CD14-positive monocyte (primary cell): ENCODE data around the gene SLC6A20. TPM values are rescaled to one million over a fixed set of nuclear protein-coding genes. Genes with fewer than 3 reads are reported as not detected.

Source experiments
- DNase-seq, 3 donors: peaks; one replicate each; pipeline ENCODE4 v3.0.0-alpha.2; 2011 to 2022
- H2AFZ ChIP-seq: 2 replicates; pipeline ENCODE4 v1.6.0; 2012; ENCODE audit warnings: mild to moderate bottlenecking, low read depth, low read length, inconsistent platforms; ENCODE audit not compliant: insufficient read depth, poor library complexity, severe bottlenecking
- H3K27ac ChIP-seq, 2 donors: 1 replicate in 1 of 2; 2 replicates in 1 of 2; pipeline ENCODE4 v1.5.1; 2012 to 2013; ENCODE audit warnings: low read length in 2 of 2, control low read depth in 1 of 2, inconsistent platforms in 1 of 2, low read depth in 1 of 2, mild to moderate bottlenecking in 1 of 2
- H3K27me3 ChIP-seq, 2 donors: one replicate each; pipeline versions ENCODE4 v1.6.0 to v1.6.1; 2011 to 2013; ENCODE audit warnings: low read length in 2 of 2; ENCODE audit not compliant: control insufficient read depth in 2 of 2, insufficient read depth in 2 of 2
- H3K36me3 ChIP-seq, 2 donors: replicated peaks in 1 of 2; 1 replicate in 1 of 2; 2 replicates in 1 of 2; pipeline versions ENCODE4 v1.5.1 to v1.6.1; 2012 to 2013; ENCODE audit warnings: low read length in 2 of 2, control low read depth in 1 of 2, inconsistent platforms in 1 of 2, mild to moderate bottlenecking in 1 of 2; ENCODE audit not compliant: insufficient read depth in 2 of 2, control insufficient read depth in 1 of 2
- H3K4me1 ChIP-seq, 2 donors: 1 replicate in 1 of 2; 2 replicates in 1 of 2; pipeline versions ENCODE4 v1.5.1 to v1.6.1; 2012 to 2013; ENCODE audit warnings: low read length in 2 of 2, control low read depth in 1 of 2, inconsistent platforms in 1 of 2, mild to moderate bottlenecking in 1 of 2, moderate library complexity in 1 of 2; ENCODE audit not compliant: insufficient read depth in 2 of 2, control insufficient read depth in 1 of 2
- H3K4me2 ChIP-seq: replicated peaks from 2 replicates; pipeline ENCODE3; 2012; ENCODE audit warnings: low read length, moderate library complexity, mild to moderate bottlenecking; ENCODE audit not compliant: poor library complexity, severe bottlenecking; ENCODE audit errors: extremely low read depth
- H3K4me3 ChIP-seq, 3 experiments: fragments of 200-600 bp in 1 of 3; sonication (generic) in 1 of 3; replicated peaks in 1 of 3; 1 replicate in 2 of 3; 2 replicates in 1 of 3; pipeline ENCODE4 v1.5.1; 2011 to 2013; ENCODE audit warnings: low read length in 3 of 3, mild to moderate bottlenecking in 3 of 3, control low read depth in 2 of 3, low read depth in 2 of 3, inconsistent platforms in 1 of 3, moderate library complexity in 1 of 3
- H3K79me2 ChIP-seq: 2 replicates; pipeline ENCODE4 v1.6.0; 2012; ENCODE audit warnings: mild to moderate bottlenecking, control low read depth, inconsistent platforms, low read length, moderate library complexity; ENCODE audit not compliant: insufficient read depth
- H3K9ac ChIP-seq: 2 replicates; pipeline ENCODE4 v1.6.0; 2017; ENCODE audit warnings: low read length, mild to moderate bottlenecking; ENCODE audit not compliant: insufficient read depth, poor library complexity, severe bottlenecking
- H3K9me3 ChIP-seq, 2 donors: replicated peaks in 1 of 2; 1 replicate in 1 of 2; 2 replicates in 1 of 2; pipeline versions ENCODE4 v1.5.1 to v1.6.1; 2012 to 2013; ENCODE audit warnings: low read length in 2 of 2, control low read depth in 1 of 2; ENCODE audit not compliant: control insufficient read depth in 1 of 2, insufficient read depth in 1 of 2
- H4K20me1 ChIP-seq: 2 replicates; pipeline ENCODE4 v1.6.0; 2012; ENCODE audit warnings: mild to moderate bottlenecking, low read length, control low read depth, moderate library complexity; ENCODE audit not compliant: insufficient read depth
- H3K27ac Mint-ChIP-seq, 7 donors: one replicate each; pipeline ENCODE4 v1.8.0; 2020; ENCODE audit warnings: mild to moderate bottlenecking in 7 of 7, mixed read lengths in 7 of 7, moderate library complexity in 6 of 7, inconsistent platforms in 2 of 7
- H3K27me3 Mint-ChIP-seq, 3 donors: one replicate each; pipeline ENCODE4 v1.8.0; 2021 to 2022; ENCODE audit warnings: low read depth in 3 of 3, mild to moderate bottlenecking in 3 of 3, mixed read lengths in 3 of 3, moderate library complexity in 3 of 3, inconsistent platforms in 1 of 3
- H3K36me3 Mint-ChIP-seq, 2 donors: one replicate each; pipeline ENCODE4 v1.8.0; 2020; ENCODE audit warnings: mixed read lengths in 2 of 2, inconsistent platforms in 1 of 2, mild to moderate bottlenecking in 1 of 2
- H3K4me1 Mint-ChIP-seq: one replicate; pipeline ENCODE4 v1.8.0; 2020; ENCODE audit warnings: mild to moderate bottlenecking, mixed read lengths
- H3K4me3 Mint-ChIP-seq, 2 donors: one replicate each; pipeline ENCODE4 v1.8.0; 2020; ENCODE audit warnings: mild to moderate bottlenecking in 2 of 2, mixed read lengths in 2 of 2, moderate library complexity in 1 of 2
- H3K9me3 Mint-ChIP-seq, 7 donors: one replicate each; pipeline ENCODE4 v1.8.0; 2020 to 2022; ENCODE audit warnings: mixed read lengths in 7 of 7, mild to moderate bottlenecking in 6 of 7, moderate library complexity in 6 of 7, inconsistent platforms in 2 of 7
- WGBS: methylation state at CpG from one replicate; pipeline ENCODE4 v1.1.5; 2013; ENCODE audit warnings: missing lambda C conversion rate; ENCODE audit not compliant: insufficient coverage; 5-methylcytosine and 5-hydroxymethylcytosine counted together
- intact Hi-C, 2 donors: fragments of 100-400 bp; cut with micrococcal nuclease; formaldehyde crosslinking; loops; one replicate each; pipeline versions ENCODE4 v1.15.0 to v1.15.1; 2023
- polyA plus RNA-seq, 3 donors: library from polyadenylated mRNA; depleted of rRNA in 1 of 3; unstranded in 2 of 3; stranded (reverse) in 1 of 3; fragments of 300-500 nt in 2 of 3; fragments of >200 nt in 1 of 3; fragmentation: Illumina TruSeq in 2 of 3; gene quantifications; 1 replicate in 2 of 3; 2 replicates in 1 of 3; pipeline ENCODE4 v1.2.3, GENCODE V29; 2012 to 2021
- TF ChIP-seq, protein P1 (sequence below): fragments of 200-600 bp; IDR thresholded peaks from one replicate; pipeline ENCODE4 v1.8.0; 2022; ENCODE audit warnings: antibody characterized with exemption, mild to moderate bottlenecking

Gene SLC6A20
- polyA plus RNA-seq, 3 donors: not detected

DNA sequence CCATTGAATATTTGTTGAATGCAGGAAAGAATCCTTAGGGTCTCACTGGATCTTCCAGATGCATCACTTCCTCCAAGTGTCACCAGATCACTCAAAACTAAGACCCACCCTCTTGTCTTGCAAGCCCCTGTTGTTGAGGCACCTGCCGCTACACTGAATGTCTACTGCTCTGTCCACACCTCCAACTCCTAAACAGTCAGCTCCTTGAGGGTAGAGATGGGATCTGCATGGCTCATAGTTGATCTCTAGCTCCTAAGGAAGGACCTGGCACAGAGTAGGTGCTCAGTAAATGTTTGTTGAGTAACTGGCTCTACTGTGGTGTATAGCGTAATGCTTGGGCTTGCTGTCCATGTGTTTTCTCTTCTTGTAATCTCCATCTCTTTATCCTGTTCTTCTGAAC is 8.8 kb downstream of the SLC6A20 start:
- H3K4me1 Mint-ChIP-seq: peaks cover 7% of the 10 kb centered on the region
- Histone ChIP-seq H3K4me2 (no peak overlapping the region), H3K27ac (no peak overlapping the region), H3K4me1 (no peaks in the 10 kb centered on the region), H3K4me3 (no peak overlapping the region), H3K9me3 (peaks cover 5 to 11% of the 10 kb centered on the region in 2 donors), H3K27me3 (no peaks in the 10 kb centered on the region), H2AFZ (no peak overlapping the region), H3K36me3 (no peaks in the 10 kb centered on the region), H4K20me1 (no peaks in the 10 kb centered on the region), H3K79me2 (no peaks in the 10 kb centered on the region), H3K9ac (no peak overlapping the region)
- no peaks in the 10 kb centered on the region for H3K36me3 Mint-ChIP-seq
- H3K27me3 Mint-ChIP-seq: peaks cover 0 to 5% (median 4%) of the 10 kb centered on the region in 3 donors
- no peak overlapping the region for H3K27ac Mint-ChIP-seq
- TF ChIP-seq, protein P1, sequence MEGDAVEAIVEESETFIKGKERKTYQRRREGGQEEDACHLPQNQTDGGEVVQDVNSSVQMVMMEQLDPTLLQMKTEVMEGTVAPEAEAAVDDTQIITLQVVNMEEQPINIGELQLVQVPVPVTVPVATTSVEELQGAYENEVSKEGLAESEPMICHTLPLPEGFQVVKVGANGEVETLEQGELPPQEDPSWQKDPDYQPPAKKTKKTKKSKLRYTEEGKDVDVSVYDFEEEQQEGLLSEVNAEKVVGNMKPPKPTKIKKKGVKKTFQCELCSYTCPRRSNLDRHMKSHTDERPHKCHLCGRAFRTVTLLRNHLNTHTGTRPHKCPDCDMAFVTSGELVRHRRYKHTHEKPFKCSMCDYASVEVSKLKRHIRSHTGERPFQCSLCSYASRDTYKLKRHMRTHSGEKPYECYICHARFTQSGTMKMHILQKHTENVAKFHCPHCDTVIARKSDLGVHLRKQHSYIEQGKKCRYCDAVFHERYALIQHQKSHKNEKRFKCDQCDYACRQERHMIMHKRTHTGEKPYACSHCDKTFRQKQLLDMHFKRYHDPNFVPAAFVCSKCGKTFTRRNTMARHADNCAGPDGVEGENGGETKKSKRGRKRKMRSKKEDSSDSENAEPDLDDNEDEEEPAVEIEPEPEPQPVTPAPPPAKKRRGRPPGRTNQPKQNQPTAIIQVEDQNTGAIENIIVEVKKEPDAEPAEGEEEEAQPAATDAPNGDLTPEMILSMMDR: no peak
- no peak for DNase-seq
- WGBS: 100% methylated on average over 1 of the region's 2 CpGs
- H3K9me3 Mint-ChIP-seq: peaks cover 10 to 31% (median 23%) of the 10 kb centered on the region in 7 donors
- peak overlapping the region in 1 of 2 donors; percentile 25 for H3K4me3 Mint-ChIP-seq
- intact Hi-C loops: no loop called here

DNA sequence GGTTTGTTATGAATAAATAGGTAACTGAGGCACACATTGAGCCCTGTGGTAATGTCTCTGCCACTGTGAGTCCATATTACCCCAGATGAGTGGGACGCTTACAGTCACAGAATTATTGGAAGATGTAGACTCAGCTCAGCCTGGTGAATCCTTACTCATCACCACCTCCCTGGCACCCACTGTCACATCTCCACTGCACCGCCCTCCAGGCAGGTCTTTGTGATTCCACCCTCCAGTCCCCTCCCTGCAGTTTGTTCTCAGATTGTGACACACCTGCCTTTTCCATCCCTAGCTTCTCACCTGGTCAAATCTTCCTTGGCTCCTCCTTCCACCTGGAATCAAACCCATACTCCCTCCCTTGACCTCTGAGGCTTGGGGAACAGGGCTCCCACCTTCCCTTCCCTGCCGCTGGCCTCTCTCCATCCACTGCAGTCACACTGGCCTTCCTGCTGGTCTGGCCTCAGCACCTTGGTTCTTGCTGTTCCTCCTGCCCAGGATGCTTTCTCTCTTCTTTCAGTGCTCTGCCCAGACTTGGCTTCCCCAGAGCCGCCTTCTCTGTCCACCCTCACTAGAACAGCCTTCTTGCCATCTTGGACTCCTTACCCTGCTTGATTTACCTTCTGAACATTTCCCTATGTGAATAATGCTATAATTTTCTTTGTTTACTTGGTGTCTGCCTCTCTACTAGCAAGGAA is 9.4 kb downstream of the SLC6A20 start:
- H3K27ac ChIP-seq: no peak overlapping the region
- no peaks in the 10 kb centered on the region for H4K20me1 ChIP-seq
- H3K4me3 ChIP-seq: no peak overlapping the region
- Mint-ChIP-seq H3K4me3 (no peak overlapping the region), H3K36me3 (no peaks in the 10 kb centered on the region), H3K4me1 (peaks cover 7% of the 10 kb centered on the region), H3K27ac (no peak overlapping the region), H3K9me3 (peaks cover 10 to 31% (median 23%) of the 10 kb centered on the region in 7 donors), H3K27me3 (peaks cover under 1 to 4% (median 3%) of the 10 kb centered on the region in 3 donors)
- H3K4me1 ChIP-seq: no peaks in the 10 kb centered on the region
- H3K9ac ChIP-seq: no peak overlapping the region
- DNase-seq: no peak
- intact Hi-C loops: no loop called here
- WGBS: 100% methylated on average over 2 of the region's 4 CpGs
- H2AFZ ChIP-seq: no peak overlapping the region
- H3K36me3 ChIP-seq: no peaks in the 10 kb centered on the region
- TF ChIP-seq, protein P1: no peak
- no peaks in the 10 kb centered on the region for H3K79me2 ChIP-seq
- peaks cover 5 to 11% of the 10 kb centered on the region in 2 donors for H3K9me3 ChIP-seq
- H3K4me2 ChIP-seq: no peak overlapping the region
- H3K27me3 ChIP-seq: no peaks in the 10 kb centered on the region
